HL-60 (cell line): Measurements from ENCODE around the gene NUBPL.
"Not testable (repeated sequence)": the region's sequence is repeated elsewhere in the genome, so short reads cannot be mapped to it uniquely, and the experiment has no call there.

Experiments
- GABPA ChIP-seq: IDR thresholded peaks from 2 replicates; pipeline ENCODE4 v1.6.1; 2012; ENCODE audit warnings: low read depth
- TF ChIP-seq, protein P1 (sequence below): IDR thresholded peaks from one replicate; pipeline ENCODE4 v1.5.1; 2011; ENCODE audit warnings: low read length, control low read depth, inconsistent platforms; ENCODE audit not compliant: insufficient read depth
- TF ChIP-seq, protein P2 (sequence below): IDR thresholded peaks from 2 replicates; pipeline ENCODE4 v1.6.1; 2012; ENCODE audit warnings: low read depth; ENCODE audit not compliant: insufficient replicate concordance

DNA sequence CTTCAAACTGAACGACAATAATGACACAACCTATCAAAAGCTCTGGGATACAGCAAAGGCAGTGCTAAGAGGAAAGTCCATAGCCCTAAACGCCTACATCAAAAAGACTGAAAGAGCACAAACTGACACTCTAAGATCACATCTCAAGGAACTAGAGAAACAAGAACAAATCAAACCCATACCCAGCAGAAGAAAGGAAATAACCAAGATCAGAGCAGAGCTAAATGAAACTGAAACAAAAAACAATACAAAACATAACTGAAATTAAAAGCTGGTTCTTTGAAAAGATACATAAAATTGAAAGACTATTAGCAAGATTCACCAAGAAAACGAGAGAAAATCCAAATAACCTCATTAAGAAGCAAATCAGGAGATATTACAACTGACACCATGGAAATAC lies 306.9 kb downstream of the NUBPL start:
- TF ChIP-seq, protein P1, sequence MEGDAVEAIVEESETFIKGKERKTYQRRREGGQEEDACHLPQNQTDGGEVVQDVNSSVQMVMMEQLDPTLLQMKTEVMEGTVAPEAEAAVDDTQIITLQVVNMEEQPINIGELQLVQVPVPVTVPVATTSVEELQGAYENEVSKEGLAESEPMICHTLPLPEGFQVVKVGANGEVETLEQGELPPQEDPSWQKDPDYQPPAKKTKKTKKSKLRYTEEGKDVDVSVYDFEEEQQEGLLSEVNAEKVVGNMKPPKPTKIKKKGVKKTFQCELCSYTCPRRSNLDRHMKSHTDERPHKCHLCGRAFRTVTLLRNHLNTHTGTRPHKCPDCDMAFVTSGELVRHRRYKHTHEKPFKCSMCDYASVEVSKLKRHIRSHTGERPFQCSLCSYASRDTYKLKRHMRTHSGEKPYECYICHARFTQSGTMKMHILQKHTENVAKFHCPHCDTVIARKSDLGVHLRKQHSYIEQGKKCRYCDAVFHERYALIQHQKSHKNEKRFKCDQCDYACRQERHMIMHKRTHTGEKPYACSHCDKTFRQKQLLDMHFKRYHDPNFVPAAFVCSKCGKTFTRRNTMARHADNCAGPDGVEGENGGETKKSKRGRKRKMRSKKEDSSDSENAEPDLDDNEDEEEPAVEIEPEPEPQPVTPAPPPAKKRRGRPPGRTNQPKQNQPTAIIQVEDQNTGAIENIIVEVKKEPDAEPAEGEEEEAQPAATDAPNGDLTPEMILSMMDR, result not testable (repeated sequence)
- TF ChIP-seq, protein P2, sequence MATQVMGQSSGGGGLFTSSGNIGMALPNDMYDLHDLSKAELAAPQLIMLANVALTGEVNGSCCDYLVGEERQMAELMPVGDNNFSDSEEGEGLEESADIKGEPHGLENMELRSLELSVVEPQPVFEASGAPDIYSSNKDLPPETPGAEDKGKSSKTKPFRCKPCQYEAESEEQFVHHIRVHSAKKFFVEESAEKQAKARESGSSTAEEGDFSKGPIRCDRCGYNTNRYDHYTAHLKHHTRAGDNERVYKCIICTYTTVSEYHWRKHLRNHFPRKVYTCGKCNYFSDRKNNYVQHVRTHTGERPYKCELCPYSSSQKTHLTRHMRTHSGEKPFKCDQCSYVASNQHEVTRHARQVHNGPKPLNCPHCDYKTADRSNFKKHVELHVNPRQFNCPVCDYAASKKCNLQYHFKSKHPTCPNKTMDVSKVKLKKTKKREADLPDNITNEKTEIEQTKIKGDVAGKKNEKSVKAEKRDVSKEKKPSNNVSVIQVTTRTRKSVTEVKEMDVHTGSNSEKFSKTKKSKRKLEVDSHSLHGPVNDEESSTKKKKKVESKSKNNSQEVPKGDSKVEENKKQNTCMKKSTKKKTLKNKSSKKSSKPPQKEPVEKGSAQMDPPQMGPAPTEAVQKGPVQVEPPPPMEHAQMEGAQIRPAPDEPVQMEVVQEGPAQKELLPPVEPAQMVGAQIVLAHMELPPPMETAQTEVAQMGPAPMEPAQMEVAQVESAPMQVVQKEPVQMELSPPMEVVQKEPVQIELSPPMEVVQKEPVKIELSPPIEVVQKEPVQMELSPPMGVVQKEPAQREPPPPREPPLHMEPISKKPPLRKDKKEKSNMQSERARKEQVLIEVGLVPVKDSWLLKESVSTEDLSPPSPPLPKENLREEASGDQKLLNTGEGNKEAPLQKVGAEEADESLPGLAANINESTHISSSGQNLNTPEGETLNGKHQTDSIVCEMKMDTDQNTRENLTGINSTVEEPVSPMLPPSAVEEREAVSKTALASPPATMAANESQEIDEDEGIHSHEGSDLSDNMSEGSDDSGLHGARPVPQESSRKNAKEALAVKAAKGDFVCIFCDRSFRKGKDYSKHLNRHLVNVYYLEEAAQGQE, result not testable (repeated sequence)
- not testable (repeated sequence) for TF ChIP-seq GABPA
